GM12892 (cell line): ENCODE results near the gene PODXL.

Experiments
- POLR2A ChIP-seq: IDR thresholded peaks from 2 replicates; pipeline ENCODE4 v1.6.1; 2011; ENCODE audit warnings: low read depth, low read length, control low read depth
- POLR2AphosphoS5 ChIP-seq: IDR thresholded peaks from 2 replicates; pipeline ENCODE4 v1.6.1; 2011; ENCODE audit warnings: low read depth, low read length, control low read depth
- TAF1 ChIP-seq: IDR thresholded peaks from 2 replicates; pipeline ENCODE4 v1.6.1; 2011; ENCODE audit warnings: low read depth, mild to moderate bottlenecking, control low read depth, low read length, borderline replicate concordance

DNA sequence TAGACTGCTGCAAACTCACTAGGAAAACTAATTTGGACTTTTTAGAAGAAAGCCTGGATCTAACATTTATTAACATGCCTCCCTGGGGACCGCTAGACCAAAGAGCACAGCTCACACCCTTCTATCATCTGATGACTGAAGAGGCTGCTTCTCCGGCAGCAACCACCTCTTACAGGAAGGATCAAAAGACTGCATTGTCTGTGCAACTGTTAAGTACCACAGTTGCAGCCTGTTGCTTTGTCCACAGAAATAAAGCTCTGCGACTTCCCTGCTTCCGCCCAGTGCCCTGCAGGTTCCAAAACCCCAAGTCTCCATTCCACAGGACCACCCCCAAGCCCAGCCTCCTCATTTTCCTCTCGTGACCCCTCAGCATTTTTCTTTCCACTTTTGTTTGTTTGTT is 14.0 kb upstream of the PODXL start:
- TF ChIP-seq POLR2AphosphoS5 (no peak), POLR2A (no peak), TAF1 (no peak)
